NCI-H2196 treated with DMSO at 0.1 percent for 48 hours (cell line): ENCODE measurements around the gene FMO3.

Source experiments
- DNase-seq: peaks from one replicate; lab custom pipeline; 2025; ENCODE audit not compliant: unreplicated experiment; lab: John Stamatoyannopoulos, UW

Gene FMO3

GRCh38 chr1:171155484-171155883 is 64.8 kb downstream of the FMO3 start:
- no peak for DNase-seq

- DNase-seq, result no peak
Measured at GRCh38 chr1:171158096-171158495, 67.4 kb downstream of the FMO3 start.

GRCh38 chr1:171158551-171158950 is 67.8 kb downstream of the FMO3 start:
- no peak for DNase-seq

GRCh38 chr1:171159148-171159547 is 68.4 kb downstream of the FMO3 start:
- DNase-seq, result no peak

- DNase-seq, result no peak
Measured at GRCh38 chr1:171160211-171160610, 69.5 kb downstream of the FMO3 start.

GRCh38 chr1:171160639-171161354 is 70.1 kb downstream of the FMO3 start:
- DNase-seq, result no peak

GRCh38 chr1:171161431-171161830 is 70.7 kb downstream of the FMO3 start:
- DNase-seq, result no peak

GRCh38 chr1:171166361-171166760 is 75.7 kb downstream of the FMO3 start:
- DNase-seq, result no peak
